Measurements from ENCODE around the gene MTHFR. TPM values are rescaled to one million over a fixed set of nuclear protein-coding genes. Genes with fewer than 3 reads are reported as not detected.

Gene MTHFR
- total RNA-seq, 1 experiment from 2014 or later: 27.8 TPM

DNA sequence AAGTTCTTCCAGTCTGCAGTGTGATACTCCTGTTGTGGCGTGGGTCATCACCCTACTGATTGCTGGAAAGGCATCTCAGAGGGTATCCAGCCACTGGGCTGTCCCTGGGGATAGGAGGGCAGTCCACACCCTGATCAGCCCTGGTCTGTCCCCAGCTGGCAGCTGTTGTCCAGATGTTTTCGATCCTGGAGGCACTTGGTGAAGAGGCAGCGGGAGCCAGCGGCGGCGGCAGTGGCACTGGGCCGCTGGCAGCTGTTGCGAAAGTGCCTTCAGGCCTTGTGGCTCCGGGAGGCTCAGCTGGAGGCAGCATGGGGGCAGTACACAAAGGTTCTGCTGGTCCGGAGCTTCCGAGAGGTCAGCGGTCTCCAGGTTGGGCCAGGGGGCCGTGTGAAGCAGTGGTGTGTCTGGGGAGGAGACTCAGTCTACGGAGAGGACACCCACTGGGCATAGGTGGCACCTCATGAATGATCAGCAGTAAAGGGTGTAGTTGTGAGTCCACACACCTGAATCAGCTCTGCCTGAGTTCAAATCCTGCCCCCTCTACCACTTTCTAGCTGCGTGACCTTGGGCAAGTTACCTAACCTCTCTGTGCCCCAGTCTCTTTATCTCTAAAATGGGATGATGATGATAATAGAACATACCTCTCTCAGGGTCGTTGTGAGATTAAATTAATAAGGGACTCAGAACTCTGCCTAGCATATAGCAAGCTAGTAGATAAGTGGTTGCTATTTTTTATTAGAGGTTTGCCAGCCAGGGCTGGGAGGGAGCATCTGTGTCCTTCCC, 37.7 kb downstream of the MTHFR start:
- POLR2A ChIA-PET: no interaction called here
- Mint-ChIP-seq H3K27ac (ENCODE audit: unreplicated experiment) (no peak overlapping the region), H3K4me3 (ENCODE audit: unreplicated experiment) (no peak overlapping the region), H3K27me3 (ENCODE audit: insufficient read depth, unreplicated experiment) (no peaks in the 10 kb centered on the region), H3K9me3 (ENCODE audit: unreplicated experiment) (no peaks in the 10 kb centered on the region), H3K4me1 (ENCODE audit: low read depth, unreplicated experiment) (no peaks in the 10 kb centered on the region), H3K36me3 (ENCODE audit: insufficient read depth, unreplicated experiment) (no peaks in the 10 kb centered on the region)
- intact Hi-C loops (cut with micrococcal nuclease; ENCODE audit: unreplicated experiment): no loop called here
- Histone ChIP-seq H3K36me3 (ENCODE audit: control insufficient read depth, insufficient read depth, low read length) (no peaks in the 10 kb centered on the region), H3K27me3 (replicated peaks; ENCODE audit: control insufficient read depth, insufficient read depth, low read length) (no peaks in the 10 kb centered on the region), H3K4me1 (peaks cover 6% of the 10 kb centered on the region; the same call in 1 of the 2 replicates), H3K4me3 (ENCODE audit: low read depth, low read length) (no peak overlapping the region), H3K9me3 (no peaks in the 10 kb centered on the region)
- no peak for TF ChIP-seq CTCF (IDR thresholded peaks at IDR 0.05; ENCODE audit: insufficient read depth in 1 of 2, low read depth in 1 of 2, low read length in 1 of 2, severe bottlenecking in 1 of 2, unreplicated experiment in 1 of 2)
- CTCF ChIA-PET: no interaction called here
- no TSS peak for BruUV-seq (replicated peaks)
- no peak for DNase-seq

DNA sequence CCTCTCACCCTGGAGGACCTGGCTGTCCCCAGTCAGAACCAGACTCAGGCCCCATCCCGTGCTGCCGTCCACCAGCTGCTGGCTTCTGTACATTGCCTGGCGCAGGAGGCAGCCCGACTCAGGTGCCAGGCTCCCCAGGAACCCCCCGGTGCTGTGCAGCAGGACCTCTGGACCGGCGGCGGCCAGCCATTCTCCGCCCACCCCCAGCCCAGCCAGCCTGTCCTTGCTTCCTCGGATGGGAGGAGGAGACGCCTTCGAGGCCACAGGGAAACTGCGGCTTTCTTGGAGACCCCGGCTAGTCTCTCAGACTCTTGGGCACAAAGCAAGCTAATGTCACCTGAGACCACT, 39.4 kb downstream of the MTHFR start:
- H3K27me3 ChIP-seq (replicated peaks; ENCODE audit: control insufficient read depth, insufficient read depth, low read length): no peaks in the 10 kb centered on the region
- Mint-ChIP-seq H3K9me3 (ENCODE audit: unreplicated experiment) (no peaks in the 10 kb centered on the region), H3K36me3 (ENCODE audit: insufficient read depth, unreplicated experiment) (no peaks in the 10 kb centered on the region), H3K4me1 (ENCODE audit: low read depth, unreplicated experiment) (peaks cover 6% of the 10 kb centered on the region), H3K4me3 (ENCODE audit: unreplicated experiment) (no peak overlapping the region), H3K27ac (ENCODE audit: unreplicated experiment) (no peak overlapping the region), H3K27me3 (ENCODE audit: insufficient read depth, unreplicated experiment) (no peaks in the 10 kb centered on the region)
- peaks cover 12% of the 10 kb centered on the region for H3K4me1 ChIP-seq
- H3K4me3 ChIP-seq (ENCODE audit: low read depth, low read length): no peak overlapping the region
- intact Hi-C loops (cut with micrococcal nuclease; ENCODE audit: unreplicated experiment): no loop called here
- ChIA-PET CTCF (no interaction called here), POLR2A (no interaction called here)
- BruUV-seq (replicated peaks): no TSS peak
- no peaks in the 10 kb centered on the region for H3K36me3 ChIP-seq (ENCODE audit: control insufficient read depth, insufficient read depth, low read length)
- no peaks in the 10 kb centered on the region for H3K9me3 ChIP-seq
- no peak for TF ChIP-seq CTCF (IDR thresholded peaks at IDR 0.05; ENCODE audit: insufficient read depth in 1 of 2, low read depth in 1 of 2, low read length in 1 of 2, severe bottlenecking in 1 of 2, unreplicated experiment in 1 of 2)
- no peak for DNase-seq

- Histone ChIP-seq H3K9me3 (no peaks in the 10 kb centered on the region), H3K4me3 (ENCODE audit: low read depth, low read length) (no peak overlapping the region), H3K36me3 (ENCODE audit: control insufficient read depth, insufficient read depth, low read length) (no peaks in the 10 kb centered on the region), H3K4me1 (peaks cover 12% of the 10 kb centered on the region), H3K27me3 (replicated peaks; ENCODE audit: control insufficient read depth, insufficient read depth, low read length) (no peaks in the 10 kb centered on the region)
- Mint-ChIP-seq H3K4me1 (ENCODE audit: low read depth, unreplicated experiment) (peaks cover 6% of the 10 kb centered on the region), H3K27me3 (ENCODE audit: insufficient read depth, unreplicated experiment) (no peaks in the 10 kb centered on the region), H3K36me3 (ENCODE audit: insufficient read depth, unreplicated experiment) (no peaks in the 10 kb centered on the region), H3K27ac (ENCODE audit: unreplicated experiment) (no peak overlapping the region), H3K4me3 (ENCODE audit: unreplicated experiment) (no peak overlapping the region), H3K9me3 (ENCODE audit: unreplicated experiment) (no peaks in the 10 kb centered on the region)
- no peak for DNase-seq
- ChIA-PET POLR2A (interaction anchor here (0.5 kb wide), 1 partner anchor 111 kb away, joined by 3 read pairs; the partner anchor contains the start of gene FBXO44), CTCF (no interaction called here)
- intact Hi-C loops (cut with micrococcal nuclease; ENCODE audit: unreplicated experiment): no loop called here
- BruUV-seq (replicated peaks): no TSS peak
- no peak for TF ChIP-seq CTCF (IDR thresholded peaks at IDR 0.05; ENCODE audit: insufficient read depth in 1 of 2, low read depth in 1 of 2, low read length in 1 of 2, severe bottlenecking in 1 of 2, unreplicated experiment in 1 of 2)
These were observed 39.9 kb downstream of the MTHFR start for GRCh38 chr1:11765661-11766428.

Data from Caco-2 (cell line).